Measurements from ENCODE around the gene ESM1.

Gene ESM1, protein sequence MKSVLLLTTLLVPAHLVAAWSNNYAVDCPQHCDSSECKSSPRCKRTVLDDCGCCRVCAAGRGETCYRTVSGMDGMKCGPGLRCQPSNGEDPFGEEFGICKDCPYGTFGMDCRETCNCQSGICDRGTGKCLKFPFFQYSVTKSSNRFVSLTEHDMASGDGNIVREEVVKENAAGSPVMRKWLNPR

DNA sequence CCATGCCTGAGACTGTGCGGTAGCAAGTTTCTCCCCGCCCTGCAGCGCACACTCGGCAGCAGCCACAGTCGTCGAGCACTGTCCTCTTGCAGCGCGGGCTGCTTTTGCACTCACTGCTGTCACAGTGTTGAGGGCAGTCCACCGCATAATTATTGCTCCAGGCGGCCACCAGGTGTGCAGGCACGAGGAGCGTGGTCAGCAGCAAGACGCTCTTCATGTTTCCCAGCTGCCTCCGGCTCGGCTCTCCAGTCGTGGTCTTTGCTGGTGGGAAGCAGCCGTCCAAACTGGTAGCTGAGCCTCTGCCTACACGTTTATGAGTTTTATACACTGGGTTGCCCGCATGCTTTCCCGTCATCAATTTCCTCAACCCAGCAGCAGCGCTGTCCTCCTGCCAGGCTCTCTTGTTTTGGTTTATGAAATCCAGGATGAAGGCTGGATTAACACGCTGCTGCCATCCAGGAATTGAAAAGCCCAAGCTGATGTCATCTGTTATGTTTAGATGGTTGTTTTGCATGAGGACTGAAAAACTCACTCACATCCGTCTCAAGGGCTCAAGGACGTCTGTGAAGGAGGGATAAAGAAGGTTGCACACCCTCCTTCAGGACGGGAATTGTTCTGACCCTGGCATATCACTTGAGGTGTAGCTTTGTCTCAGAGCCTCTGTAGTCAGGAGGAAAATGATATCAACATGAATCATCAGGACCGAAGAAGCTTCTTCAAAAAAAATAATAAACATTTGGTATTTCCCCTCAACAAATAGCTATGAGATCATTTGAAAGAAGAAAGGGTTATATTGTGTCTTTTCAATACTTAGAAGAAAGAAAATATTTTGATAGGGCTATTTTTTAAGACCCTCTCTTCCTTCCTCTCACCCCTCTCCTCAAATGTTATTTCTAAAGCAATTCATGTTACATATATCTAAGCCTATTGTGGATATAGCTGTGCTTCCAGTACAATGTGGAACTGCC, at the start of gene ESM1:
Gene ESM1, minus strand, starts transcription at position 293 of the 968 bp plus-strand sequence. Its CDS starts 76 bp downstream, at position 217.
- H3K4me3 ChIP-seq = no peak within 1 kb of the TSS
- no peaks in the 10 kb centered on the region for H3K9me3 ChIP-seq
- intact Hi-C loops (cut with DNase I; ENCODE audit: low total_unique reads) = no loop called here
- no peak for TF ChIP-seq CTCF (IDR thresholded peaks at IDR 0.05)
- H3K27ac ChIP-seq = no peak within 1 kb of the TSS
- peaks cover 0 to 9% (median 7%) of the 10 kb centered on the region in 4 donors for H3K4me1 ChIP-seq
- peak in 1 of 2 donors; percentile 38 for DNase-seq
- peaks cover 0 to 15% of the 10 kb centered on the region in 2 donors for H3K27me3 ChIP-seq
- H3K36me3 ChIP-seq = no peaks in the 10 kb centered on the region

- no peak for DNase-seq
- Histone ChIP-seq H3K27ac (no peak overlapping the region), H3K27me3 (no peaks in the 10 kb centered on the region), H3K4me1 (no peaks in the 10 kb centered on the region), H3K4me3 (no peak overlapping the region), H3K36me3 (no peaks in the 10 kb centered on the region), H3K9me3 (no peaks in the 10 kb centered on the region)
- no peak for TF ChIP-seq CTCF (IDR thresholded peaks at IDR 0.05)
- intact Hi-C loops (cut with DNase I; ENCODE audit: low total_unique reads) = no loop called here
Observed at GRCh38 chr5:55033568-55033967, 48.2 kb upstream of the ESM1 start.

GRCh38 chr5:55031492-55031891, 46.1 kb upstream of the ESM1 start:
- no peaks in the 10 kb centered on the region for H3K36me3 ChIP-seq
- no peak overlapping the region for H3K4me3 ChIP-seq
- H3K27me3 ChIP-seq = no peaks in the 10 kb centered on the region
- intact Hi-C loops (cut with DNase I; ENCODE audit: low total_unique reads) = no loop called here
- no peaks in the 10 kb centered on the region for H3K4me1 ChIP-seq
- TF ChIP-seq CTCF (IDR thresholded peaks at IDR 0.05) = no peak
- no peaks in the 10 kb centered on the region for H3K9me3 ChIP-seq
- H3K27ac ChIP-seq = no peak overlapping the region
- no peak for DNase-seq

- no peaks in the 10 kb centered on the region for H3K4me1 ChIP-seq
- intact Hi-C loops (cut with DNase I; ENCODE audit: low total_unique reads) = no loop called here
- no peak for DNase-seq
- no peak overlapping the region for H3K27ac ChIP-seq
- no peak for TF ChIP-seq CTCF (IDR thresholded peaks at IDR 0.05)
- no peaks in the 10 kb centered on the region for H3K36me3 ChIP-seq
- no peak overlapping the region for H3K4me3 ChIP-seq
- no peaks in the 10 kb centered on the region for H3K27me3 ChIP-seq
- H3K9me3 ChIP-seq = no peaks in the 10 kb centered on the region
Observed at GRCh38 chr5:55030676-55031369, 45.4 kb upstream of the ESM1 start.

- Histone ChIP-seq H3K36me3 (no peaks in the 10 kb centered on the region), H3K9me3 (no peaks in the 10 kb centered on the region), H3K4me3 (no peak overlapping the region), H3K4me1 (no peaks in the 10 kb centered on the region), H3K27ac (no peak overlapping the region), H3K27me3 (no peaks in the 10 kb centered on the region)
- intact Hi-C loops (cut with DNase I; ENCODE audit: low total_unique reads) = no loop called here
- no peak for DNase-seq
- no peak for TF ChIP-seq CTCF (IDR thresholded peaks at IDR 0.05)
Observed at GRCh38 chr5:55030220-55030619, 44.8 kb upstream of the ESM1 start.
